CD4-positive, CD25-positive, alpha-beta regulatory T cell (primary cell): ENCODE measurements around the gene DNAH7. TPM values are rescaled to one million over a fixed set of nuclear protein-coding genes. Genes with fewer than 3 reads are reported as not detected.

Experiments
- ATAC-seq, 2 donors: fragments of 150-1000 bp; cut with Tn5 transposase; one replicate each; pipeline ENCODE4 v1.10.0; 2021; ENCODE audit warnings: low read depth in 2 of 2, moderate number of reproducible peaks in 2 of 2, moderate library complexity in 1 of 2
- DNase-seq, 3 donors: peaks; one replicate each; pipeline versions ENCODE4 v3.0.0 to v3.0.0-alpha.2; 2012 to 2022; ENCODE audit warnings: mixed read lengths in 1 of 3
- H3K27ac ChIP-seq: one replicate; pipeline ENCODE4 v1.7.0; 2013; ENCODE audit warnings: mild to moderate bottlenecking, low read length; ENCODE audit not compliant: insufficient read depth, poor library complexity, severe bottlenecking
- H3K27me3 ChIP-seq: one replicate; pipeline ENCODE4 v1.7.0; 2013; ENCODE audit warnings: low read length; ENCODE audit not compliant: control insufficient read depth, insufficient read depth
- H3K36me3 ChIP-seq: one replicate; pipeline ENCODE4 v1.7.0; 2013; ENCODE audit warnings: mild to moderate bottlenecking, low read length, moderate library complexity; ENCODE audit not compliant: control insufficient read depth, insufficient read depth
- H3K4me1 ChIP-seq: 2 replicates; pipeline ENCODE4 v1.7.0; 2013; ENCODE audit warnings: mild to moderate bottlenecking, low read length; ENCODE audit not compliant: insufficient read depth, control insufficient read depth, poor library complexity, severe bottlenecking
- H3K4me3 ChIP-seq: one replicate; pipeline ENCODE4 v1.7.0; 2013; ENCODE audit warnings: low read depth, mild to moderate bottlenecking, low read length, moderate library complexity
- H3K9me3 ChIP-seq, 2 experiments: 1 replicate in 1 of 2; 2 replicates in 1 of 2; pipeline ENCODE4 v1.7.0; 2013; ENCODE audit warnings: low read length in 2 of 2, mild to moderate bottlenecking in 1 of 2, moderate library complexity in 1 of 2; ENCODE audit not compliant: control insufficient read depth in 2 of 2
- H3K27ac Mint-ChIP-seq, 3 donors: one replicate each; pipeline ENCODE4 v1.8.0; 2020 to 2022; ENCODE audit warnings: mild to moderate bottlenecking in 3 of 3, mixed read lengths in 3 of 3, moderate library complexity in 2 of 3
- H3K27me3 Mint-ChIP-seq: one replicate; pipeline ENCODE4 v1.8.0; 2022; ENCODE audit warnings: mild to moderate bottlenecking, mixed read lengths
- H3K36me3 Mint-ChIP-seq: one replicate; pipeline ENCODE4 v1.8.0; 2020; ENCODE audit warnings: mixed read lengths
- H3K4me1 Mint-ChIP-seq, 4 donors: one replicate each; pipeline ENCODE4 v1.8.0; 2020 to 2022; ENCODE audit warnings: mixed read lengths in 4 of 4, mild to moderate bottlenecking in 1 of 4
- H3K4me3 Mint-ChIP-seq, 4 donors: one replicate each; pipeline ENCODE4 v1.8.0; 2020 to 2022; ENCODE audit warnings: mild to moderate bottlenecking in 4 of 4, mixed read lengths in 4 of 4, moderate library complexity in 3 of 4
- H3K9me3 Mint-ChIP-seq, 7 donors: one replicate each; pipeline ENCODE4 v1.8.0; 2020 to 2022; ENCODE audit warnings: mixed read lengths in 7 of 7, mild to moderate bottlenecking in 3 of 7, moderate library complexity in 2 of 7
- polyA plus RNA-seq, 4 donors: library from polyadenylated mRNA; unstranded; fragments of 300-500 nt; fragmentation: Illumina TruSeq; gene quantifications; one replicate each; pipeline ENCODE4 v1.2.3, GENCODE V29; 2021
- total RNA-seq: library from RNA; stranded (reverse); gene quantifications from one replicate; pipeline ENCODE4 v1.2.3, GENCODE V29; 2022

DNAH7 gene
- total RNA-seq (not detected), polyA plus RNA-seq (not detected)

DNA sequence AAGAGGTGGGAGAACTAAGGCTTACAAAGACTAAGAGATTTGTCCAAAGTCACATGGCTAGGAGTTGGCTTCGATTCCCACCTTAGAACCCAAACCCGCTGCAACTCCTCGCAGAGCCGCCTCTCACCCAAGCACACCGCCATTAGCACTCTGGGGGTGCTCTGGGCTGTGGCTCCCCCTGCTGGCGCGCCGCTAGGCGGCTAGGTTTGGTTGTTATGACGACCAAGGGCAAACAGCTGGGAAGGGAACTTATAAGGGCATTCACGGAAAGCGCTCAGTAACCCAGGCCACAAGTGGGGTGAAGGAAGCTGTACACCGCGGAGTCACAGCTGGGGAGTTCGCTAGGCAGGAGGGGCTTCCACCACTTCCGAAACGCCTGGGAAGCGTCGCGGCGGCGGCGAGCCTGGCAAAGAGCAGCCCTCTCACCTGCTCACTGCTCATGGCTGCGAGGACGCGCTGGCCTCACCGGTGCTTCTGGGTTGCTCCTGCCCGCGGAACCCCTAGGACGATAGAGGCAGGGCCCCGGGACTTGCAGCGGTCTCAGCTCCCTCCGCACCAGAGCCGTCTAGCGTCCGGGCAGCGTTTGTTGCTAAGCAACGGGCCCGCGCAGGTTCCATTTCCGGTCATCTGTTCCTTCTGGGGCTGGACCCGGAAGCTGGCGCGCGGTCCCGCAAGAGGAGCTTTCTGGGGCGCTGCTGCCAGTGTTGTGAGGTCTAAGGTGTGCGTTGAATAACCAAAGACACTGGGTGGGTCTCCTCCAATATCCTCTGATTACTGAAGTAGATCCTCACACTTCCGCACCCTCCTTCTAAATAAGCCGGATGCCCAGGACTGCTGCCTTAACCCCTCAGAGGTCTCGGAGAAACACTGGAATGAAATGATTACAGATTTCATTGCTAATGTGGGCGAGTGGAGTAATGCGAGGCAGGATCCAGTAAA lies at the start of gene DNAH7:
Gene DNAH7, minus strand, starts transcription at position 567 of the 939 bp plus-strand sequence. Its CDS starts 126 bp downstream, at position 441.
- H3K27ac ChIP-seq = no peak within 1 kb of the TSS
- H3K9me3 ChIP-seq = no peaks in the 10 kb centered on the region
- Mint-ChIP-seq H3K4me1 (peaks cover 6 to 16% (median 9%) of the 10 kb centered on the region in 4 donors), H3K4me3 (peak within 1 kb of the TSS; percentile 83 to 92 (median 87)), H3K27me3 (peaks cover 18% of the 10 kb centered on the region), H3K36me3 (no peaks in the 10 kb centered on the region), H3K9me3 (no peaks in the 10 kb centered on the region), H3K27ac (peak within 1 kb of the TSS; percentile 20 to 89 (median 85))
- peaks cover 16% of the 10 kb centered on the region for H3K4me1 ChIP-seq
- peaks cover 11% of the 10 kb centered on the region for H3K27me3 ChIP-seq
- peak within 1 kb of the TSS; percentile 73 for H3K4me3 ChIP-seq
- DNase-seq (peak; percentile 80 to 94 (median 90)), ATAC-seq (peak; percentile 96)
- H3K36me3 ChIP-seq = no peaks in the 10 kb centered on the region

DNA sequence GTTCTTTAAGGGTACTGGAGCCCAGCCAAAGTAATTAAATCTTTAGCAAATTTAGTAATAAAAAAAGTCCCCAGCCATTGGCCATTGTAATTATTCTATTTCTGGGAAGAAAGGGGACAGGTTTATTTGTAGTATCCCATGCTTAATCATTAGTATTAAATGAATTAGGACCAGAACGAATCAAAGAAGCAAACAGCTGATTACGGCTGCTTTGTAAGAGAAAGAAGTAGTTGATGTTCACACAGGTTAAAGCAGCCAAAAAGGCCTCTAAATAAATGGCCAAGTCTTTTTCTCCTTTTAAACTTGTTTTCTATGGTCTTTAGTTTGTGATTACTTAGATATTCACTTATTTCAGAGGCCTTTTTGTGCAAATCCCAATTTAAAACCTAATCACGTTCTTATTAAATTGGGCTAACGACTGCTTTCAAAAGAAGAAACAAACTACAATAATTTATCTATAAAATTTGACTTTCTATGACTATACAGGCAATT lies 48.6 kb upstream of the DNAH7 start:
- Histone ChIP-seq H3K4me1 (peaks cover 5% of the 10 kb centered on the region), H3K36me3 (no peaks in the 10 kb centered on the region), H3K9me3 (no peaks in the 10 kb centered on the region), H3K4me3 (no peak overlapping the region), H3K27ac (no peak overlapping the region), H3K27me3 (no peaks in the 10 kb centered on the region)
- no peak overlapping the region for H3K4me3 Mint-ChIP-seq
- no peak for DNase-seq
- H3K27me3 Mint-ChIP-seq = peaks cover 14% of the 10 kb centered on the region
- H3K36me3 Mint-ChIP-seq = no peaks in the 10 kb centered on the region
- H3K27ac Mint-ChIP-seq = no peak overlapping the region
- ATAC-seq = no peak
- peaks cover 0 to 12% (median 5%) of the 10 kb centered on the region in 4 donors for H3K4me1 Mint-ChIP-seq
- peaks cover 0 to 3% (median 0%) of the 10 kb centered on the region in 7 donors for H3K9me3 Mint-ChIP-seq

DNA sequence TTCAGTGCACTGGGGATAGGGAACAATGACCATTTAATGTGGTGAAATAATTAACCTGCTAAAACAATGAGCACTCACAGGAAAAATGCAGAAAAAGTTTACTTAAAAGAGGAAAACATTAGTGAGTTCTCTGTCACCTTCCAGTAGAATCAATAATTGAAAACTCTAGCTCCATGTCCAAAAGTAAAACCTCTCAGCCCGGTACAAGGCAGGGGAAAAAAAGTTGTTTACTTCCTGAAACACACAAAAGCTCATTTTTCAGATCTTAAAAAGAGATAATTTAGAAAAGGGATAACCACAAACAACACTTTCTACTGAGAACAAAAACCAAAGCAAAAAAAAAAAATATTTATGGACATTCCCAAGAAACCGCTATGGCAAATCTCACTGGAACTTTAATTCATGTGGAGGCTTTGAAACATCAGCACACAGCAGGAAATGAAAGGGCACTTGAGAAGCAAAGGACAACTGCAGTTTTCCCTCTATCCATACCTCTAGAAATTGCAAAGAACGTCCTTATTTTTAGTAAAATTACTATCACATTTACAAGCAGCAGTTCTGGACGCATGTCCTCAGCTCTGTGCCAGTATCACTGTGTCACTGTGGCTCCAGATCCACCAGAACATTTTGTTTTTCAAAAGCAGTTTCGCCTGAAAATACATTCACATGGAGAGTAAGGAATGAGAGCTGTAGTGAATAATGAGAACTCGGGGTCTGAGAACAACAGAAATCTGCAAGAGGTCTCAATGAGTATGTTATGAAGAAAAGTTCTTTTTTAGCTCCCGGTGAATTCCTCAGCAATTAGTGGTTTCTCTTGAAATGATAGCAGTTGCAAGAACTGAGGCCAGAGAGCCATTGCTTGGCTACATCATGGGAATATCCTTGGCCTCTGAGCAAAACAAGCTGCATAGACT lies 44.7 kb upstream of the DNAH7 start:
- no peaks in the 10 kb centered on the region for H3K9me3 ChIP-seq
- no peak overlapping the region for H3K27ac ChIP-seq
- ATAC-seq (no peak), DNase-seq (no peak)
- no peaks in the 10 kb centered on the region for H3K36me3 Mint-ChIP-seq
- peaks cover 13% of the 10 kb centered on the region for H3K27me3 Mint-ChIP-seq
- H3K36me3 ChIP-seq = no peaks in the 10 kb centered on the region
- no peak overlapping the region for H3K27ac Mint-ChIP-seq
- H3K4me3 ChIP-seq = no peak overlapping the region
- no peak overlapping the region for H3K4me3 Mint-ChIP-seq
- no peaks in the 10 kb centered on the region for H3K27me3 ChIP-seq
- no peaks in the 10 kb centered on the region for H3K9me3 Mint-ChIP-seq
- peaks cover 5% of the 10 kb centered on the region for H3K4me1 ChIP-seq
- peaks cover 0 to 12% (median 2%) of the 10 kb centered on the region in 4 donors for H3K4me1 Mint-ChIP-seq

DNA sequence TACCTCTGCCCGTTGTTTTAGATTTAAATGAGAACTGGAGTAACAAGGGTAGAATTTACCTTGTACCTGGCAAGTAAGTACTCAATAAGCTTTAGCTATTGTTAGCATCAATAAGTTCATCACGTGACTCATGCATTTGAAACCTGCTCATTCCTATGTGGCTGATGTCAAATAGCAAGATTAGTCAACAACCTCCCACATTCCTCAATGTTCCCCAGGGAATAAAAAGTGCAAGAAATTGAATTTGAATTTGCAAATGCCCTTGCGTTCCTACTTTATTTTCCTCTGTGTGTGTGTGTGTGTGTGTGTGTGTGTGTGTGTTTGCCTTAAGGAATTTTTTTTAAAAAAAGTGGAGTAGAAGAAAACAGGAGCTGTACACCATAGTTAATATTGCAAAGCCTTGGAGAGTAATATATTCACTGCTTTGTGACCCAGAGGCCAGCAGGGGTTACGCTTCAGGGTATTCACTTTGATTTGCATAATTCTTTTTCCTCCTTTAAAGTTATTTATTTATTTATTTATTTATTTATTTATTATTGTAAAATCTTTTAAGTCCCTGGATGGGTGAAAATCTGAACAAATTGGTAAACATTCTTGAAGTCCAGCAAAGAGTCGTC lies 43.9 kb upstream of the DNAH7 start:
- no peaks in the 10 kb centered on the region for H3K27me3 ChIP-seq
- H3K9me3 Mint-ChIP-seq = no peaks in the 10 kb centered on the region

DNA sequence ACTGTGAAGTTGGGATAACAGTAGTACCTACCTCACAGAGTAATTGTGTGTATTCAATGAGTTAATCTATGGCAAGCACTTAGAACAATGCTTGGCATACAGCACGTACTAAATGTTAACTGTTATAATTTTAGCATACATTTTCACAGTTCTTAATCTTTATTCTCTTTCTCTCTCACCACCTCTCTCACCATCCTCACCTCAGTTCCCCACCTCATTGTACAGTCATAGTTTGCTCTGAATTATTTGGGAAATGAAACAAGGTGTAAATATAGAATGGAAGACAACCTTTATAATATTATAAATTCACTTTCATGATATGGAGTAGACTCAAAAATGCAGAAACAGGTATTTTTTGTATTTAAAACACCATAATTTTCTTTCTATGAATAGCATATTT lies 40.0 kb upstream of the DNAH7 start:
- peaks cover 13% of the 10 kb centered on the region for H3K27me3 Mint-ChIP-seq
- no peaks in the 10 kb centered on the region for H3K9me3 Mint-ChIP-seq
- H3K27ac ChIP-seq = no peak overlapping the region
- H3K4me1 ChIP-seq = peaks cover 5% of the 10 kb centered on the region
- DNase-seq (no peak), ATAC-seq (no peak)
- no peaks in the 10 kb centered on the region for H3K27me3 ChIP-seq
- no peak overlapping the region for H3K4me3 ChIP-seq
- no peaks in the 10 kb centered on the region for H3K36me3 ChIP-seq
- no peaks in the 10 kb centered on the region for H3K9me3 ChIP-seq
- no peak overlapping the region for H3K27ac Mint-ChIP-seq
- H3K4me1 Mint-ChIP-seq = peaks cover 0 to 17% (median 8%) of the 10 kb centered on the region in 4 donors
- H3K4me3 Mint-ChIP-seq = no peak overlapping the region
- H3K36me3 Mint-ChIP-seq = no peaks in the 10 kb centered on the region

More for the DNA sequence above, 43.9 kb upstream of the DNAH7 start:
- peaks cover 0 to 12% (median 2%) of the 10 kb centered on the region in 4 donors for H3K4me1 Mint-ChIP-seq
- H3K4me3 Mint-ChIP-seq = no peak overlapping the region
- DNase-seq (no peak), ATAC-seq (no peak)
- Histone ChIP-seq H3K27ac (no peak overlapping the region), H3K9me3 (no peaks in the 10 kb centered on the region), H3K4me1 (peaks cover 5% of the 10 kb centered on the region), H3K36me3 (no peaks in the 10 kb centered on the region), H3K4me3 (no peak overlapping the region)
- no peaks in the 10 kb centered on the region for H3K36me3 Mint-ChIP-seq
- H3K27me3 Mint-ChIP-seq = peaks cover 13% of the 10 kb centered on the region
- no peak overlapping the region for H3K27ac Mint-ChIP-seq

DNA sequence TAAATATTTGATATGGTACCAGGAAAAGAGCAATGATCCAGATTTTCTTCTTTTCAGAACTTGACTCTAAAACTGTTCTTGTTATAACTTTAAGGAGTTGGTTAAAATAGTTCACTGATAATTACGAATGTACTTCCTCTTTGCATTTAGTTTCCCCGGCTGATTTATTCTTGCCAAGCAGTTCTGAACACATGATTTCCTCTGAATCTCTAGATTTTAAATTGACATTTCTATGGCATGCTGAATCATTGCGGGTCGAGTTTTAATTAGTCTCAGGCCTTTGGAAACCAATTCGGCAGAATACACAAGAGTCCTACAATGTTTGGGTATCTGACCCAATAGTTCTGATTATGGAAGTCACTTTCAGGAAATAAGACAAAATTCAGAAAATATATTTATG lies 37.3 kb upstream of the DNAH7 start:
- Mint-ChIP-seq H3K27ac (peak overlapping the region in 1 of 3 donors; percentile 85), H3K4me3 (peak overlapping the region in 2 of 4 donors; percentile 1 to 48), H3K36me3 (no peaks in the 10 kb centered on the region), H3K9me3 (peaks cover 0 to 2% (median 0%) of the 10 kb centered on the region in 7 donors), H3K4me1 (peaks cover 5 to 20% (median 16%) of the 10 kb centered on the region in 4 donors), H3K27me3 (peaks cover 13% of the 10 kb centered on the region)
- Histone ChIP-seq H3K27ac (no peak overlapping the region), H3K9me3 (no peaks in the 10 kb centered on the region), H3K27me3 (no peaks in the 10 kb centered on the region), H3K4me1 (no peaks in the 10 kb centered on the region), H3K4me3 (no peak overlapping the region), H3K36me3 (no peaks in the 10 kb centered on the region)
- ATAC-seq (no peak), DNase-seq (no peak)

DNA sequence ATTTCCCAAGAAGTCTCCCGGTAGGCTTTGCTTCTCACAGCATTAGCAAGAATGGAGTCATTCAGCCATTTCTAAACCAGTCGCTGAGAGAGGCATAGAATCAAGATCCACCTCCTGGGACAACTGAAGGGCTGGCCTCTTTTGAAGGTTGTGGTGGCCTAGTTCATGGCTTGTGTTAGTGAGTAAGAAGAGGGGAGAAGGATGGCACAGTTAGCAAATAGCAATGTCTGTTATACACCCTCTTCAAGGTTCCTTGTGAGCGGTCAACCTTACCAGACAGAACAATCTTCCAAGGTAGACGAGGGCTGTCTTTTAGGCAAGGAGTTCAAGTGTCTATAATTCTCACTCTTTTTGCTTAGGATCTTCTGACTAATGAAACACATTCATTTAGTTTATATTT lies 35.4 kb upstream of the DNAH7 start:
- H3K4me3 Mint-ChIP-seq = no peak overlapping the region
- no peak for ATAC-seq
- no peak for DNase-seq
- no peaks in the 10 kb centered on the region for H3K36me3 ChIP-seq
- H3K9me3 ChIP-seq = no peaks in the 10 kb centered on the region
- H3K36me3 Mint-ChIP-seq = no peaks in the 10 kb centered on the region
- no peaks in the 10 kb centered on the region for H3K4me1 ChIP-seq
- H3K27ac ChIP-seq = no peak overlapping the region
- H3K27me3 Mint-ChIP-seq = peaks cover 5% of the 10 kb centered on the region
- no peak overlapping the region for H3K4me3 ChIP-seq
- peaks cover 5 to 24% (median 16%) of the 10 kb centered on the region in 4 donors for H3K4me1 Mint-ChIP-seq
- H3K9me3 Mint-ChIP-seq = peaks cover 0 to 2% (median 0%) of the 10 kb centered on the region in 7 donors
- no peak overlapping the region for H3K27ac Mint-ChIP-seq
- H3K27me3 ChIP-seq = no peaks in the 10 kb centered on the region
